HG03571 (cell line): ENCODE data around the gene MPST.
"Not testable (repeated sequence)": the region's sequence is repeated elsewhere in the genome, so short reads cannot be mapped to it uniquely, and the experiment has no call there.

ENCODE experiments used
- ATAC-seq: cut with Tn5 transposase; IDR thresholded peaks from one replicate; pipeline ENCODE4 v1.9.1; 2021; ENCODE audit not compliant: unreplicated experiment

Gene MPST

GRCh38 chr22:37019309-37020191 is at the start of gene MPST, which contains the start of gene TST:
MPST (plus strand) TSS chr22:37019742; CDS start chr22:37019837, 95 bp downstream.
TST (minus strand) TSS chr22:37019447; CDS start chr22:37018732, 715 bp downstream.
- peak; percentile 73 for ATAC-seq

DNA sequence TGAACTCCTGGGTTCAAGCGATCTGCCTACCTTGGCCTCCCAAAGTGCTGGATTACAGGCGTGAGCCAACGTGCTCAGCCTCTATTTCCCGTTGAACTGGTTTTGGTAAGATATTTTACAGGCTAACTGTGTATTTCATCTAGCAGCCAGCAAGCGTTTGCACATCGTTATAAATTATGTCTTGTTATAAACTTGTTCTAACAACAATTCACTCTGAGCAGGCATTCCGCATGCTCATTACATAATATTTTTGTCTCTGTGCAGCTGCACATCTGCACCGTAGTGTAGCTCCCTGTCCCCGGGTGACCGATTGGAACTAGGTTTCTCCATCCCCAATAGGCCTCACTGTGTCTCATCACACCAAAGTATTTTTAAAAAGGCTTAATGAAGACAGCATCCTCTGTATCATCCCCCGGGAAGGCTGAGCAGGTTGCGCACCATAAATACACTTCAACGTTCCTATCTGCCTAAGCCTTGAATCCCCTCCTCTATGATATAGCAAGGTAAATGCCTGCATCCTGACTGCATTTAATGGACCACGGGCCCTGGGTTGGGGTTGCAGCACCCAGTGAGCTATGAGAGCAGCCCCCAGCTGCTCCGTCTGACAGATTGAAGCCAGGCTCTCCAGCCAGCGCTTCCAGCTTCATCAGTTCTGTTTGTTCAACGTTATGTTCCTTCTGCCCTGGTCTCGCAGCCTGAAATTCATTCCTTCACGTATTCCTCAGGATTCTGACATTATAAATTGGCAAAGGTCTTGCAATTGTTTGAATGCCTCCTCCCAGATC is 48.0 kb upstream of the MPST start:
- no peak for ATAC-seq

- ATAC-seq: no peak
Observed at GRCh38 chr22:36976606-36977005, 42.9 kb upstream of the MPST start.

GRCh38 chr22:36977401-36977861 is 42.1 kb upstream of the MPST start:
- ATAC-seq: no peak

- ATAC-seq: no peak
Observed at GRCh38 chr22:36977947-36978660, 41.4 kb upstream of the MPST start.

- no peak for ATAC-seq
Observed at GRCh38 chr22:36979016-36979910, 40.3 kb upstream of the MPST start.

GRCh38 chr22:36981247-36981775 is 38.2 kb upstream of the MPST start:
- no peak for ATAC-seq

DNA sequence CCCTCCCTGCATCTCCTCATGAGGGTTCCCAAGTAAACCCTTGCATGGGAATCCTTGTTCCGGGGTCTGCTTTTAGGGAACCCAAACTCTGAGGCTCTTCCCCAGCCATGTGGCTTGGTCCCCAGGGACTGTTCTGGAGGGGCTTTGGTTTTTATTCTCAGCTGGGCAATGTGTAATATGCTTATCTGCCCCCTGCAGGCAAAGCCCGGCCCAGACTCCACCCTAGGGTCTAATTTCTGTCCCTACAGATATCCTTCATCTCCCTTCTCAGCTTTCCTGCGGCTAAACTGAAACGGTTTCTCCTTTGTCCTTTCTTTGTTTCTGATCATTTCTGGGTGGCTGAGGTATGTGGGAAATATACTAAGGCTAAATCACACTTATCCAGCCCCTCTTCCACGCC is 37.4 kb upstream of the MPST start:
- no peak for ATAC-seq

DNA sequence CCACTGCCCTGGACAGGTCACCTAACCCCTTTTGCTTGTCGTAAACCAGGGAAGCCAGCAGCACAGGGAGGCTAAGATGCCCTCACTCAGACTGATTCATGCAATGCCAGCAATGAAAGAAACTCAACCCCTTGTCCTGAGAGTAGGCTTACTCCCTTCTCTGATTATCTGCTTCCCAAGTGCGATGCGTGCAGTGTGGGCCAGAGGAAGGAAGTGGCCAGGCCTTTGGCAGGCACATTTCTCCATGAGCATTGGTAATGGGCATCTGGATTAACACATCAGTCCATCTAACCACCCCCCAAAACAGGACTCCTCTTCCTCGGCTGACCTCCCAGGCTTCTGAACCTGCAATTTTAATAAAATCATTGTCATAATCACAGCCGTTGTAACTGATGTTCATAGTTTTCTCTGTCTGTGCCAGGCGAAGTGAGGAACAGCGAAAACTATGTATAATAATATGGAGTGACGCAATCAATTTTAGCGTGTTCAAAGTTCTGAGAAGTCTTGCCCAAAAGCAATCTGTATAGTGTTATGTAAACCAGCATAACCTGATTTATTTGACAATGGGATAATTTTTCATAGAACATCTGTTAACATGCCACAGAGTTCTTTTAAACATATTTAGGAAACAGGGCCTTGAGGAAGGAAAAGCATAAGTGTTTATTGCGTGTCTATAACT is 34.2 kb upstream of the MPST start:
- no peak for ATAC-seq

DNA sequence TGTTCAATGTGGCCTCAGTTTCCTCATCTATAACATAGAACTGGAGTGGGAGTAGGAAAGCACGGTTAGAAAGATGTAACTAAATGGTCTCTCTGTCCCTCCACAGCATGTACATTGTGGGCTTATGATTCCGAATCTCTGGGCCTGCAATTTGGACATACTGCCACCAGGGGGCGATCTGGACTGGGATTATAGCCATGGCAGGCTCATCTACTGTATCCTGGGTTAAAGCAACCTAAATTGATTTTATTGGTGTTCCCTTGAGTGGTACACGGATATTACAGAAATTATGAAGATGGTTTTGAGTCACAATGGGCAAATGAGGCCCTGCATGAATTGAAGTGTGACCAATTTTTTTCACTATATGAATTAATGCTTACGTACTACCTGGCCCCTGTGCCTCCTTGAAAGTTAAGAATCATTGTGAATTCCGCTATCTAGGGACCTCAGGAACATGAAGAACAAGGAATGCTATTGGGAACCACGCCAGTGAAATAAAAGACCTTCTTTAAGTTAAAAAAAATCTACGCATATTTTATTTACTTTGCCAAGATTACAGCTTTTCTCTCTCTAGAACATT is 33.2 kb upstream of the MPST start:
- ATAC-seq: no peak

DNA sequence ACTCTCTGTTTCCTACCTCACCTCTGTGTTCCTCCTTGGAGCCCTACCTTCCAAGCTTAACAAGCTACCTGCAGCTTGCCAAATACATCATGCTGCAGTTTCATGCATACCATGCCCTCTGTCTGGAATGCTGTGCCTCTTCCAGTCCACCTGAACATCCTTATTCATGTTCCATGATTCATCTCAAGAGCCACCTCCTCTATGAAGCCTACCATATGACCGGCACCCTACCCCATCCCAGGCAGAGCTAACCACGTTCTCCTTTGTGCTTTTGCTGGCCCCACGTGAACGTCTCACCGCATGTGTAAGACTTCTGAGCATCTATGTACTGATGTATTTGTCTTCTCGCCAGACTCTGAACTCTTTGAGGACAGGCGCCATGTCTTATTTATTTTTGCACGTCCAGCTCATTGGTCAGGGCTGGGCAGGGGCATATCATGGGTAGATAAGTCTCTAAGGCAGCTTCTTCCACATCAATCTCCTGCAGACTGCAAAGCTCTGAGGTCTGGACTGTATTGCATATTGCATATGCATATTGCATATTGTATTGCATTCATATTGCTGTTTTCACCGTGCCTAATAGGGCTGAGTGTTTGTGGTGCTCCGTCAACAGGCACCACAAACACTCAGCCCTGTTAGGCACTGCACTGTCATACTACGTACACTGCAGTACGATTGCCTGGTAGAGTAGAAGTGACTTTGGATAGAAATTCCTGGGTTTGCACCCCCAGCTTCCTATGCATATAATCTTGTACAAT is 31.3 kb upstream of the MPST start:
- no peak for ATAC-seq

- not testable (repeated sequence) for ATAC-seq
Observed at GRCh38 chr22:36989012-36989411, 30.5 kb upstream of the MPST start.

DNA sequence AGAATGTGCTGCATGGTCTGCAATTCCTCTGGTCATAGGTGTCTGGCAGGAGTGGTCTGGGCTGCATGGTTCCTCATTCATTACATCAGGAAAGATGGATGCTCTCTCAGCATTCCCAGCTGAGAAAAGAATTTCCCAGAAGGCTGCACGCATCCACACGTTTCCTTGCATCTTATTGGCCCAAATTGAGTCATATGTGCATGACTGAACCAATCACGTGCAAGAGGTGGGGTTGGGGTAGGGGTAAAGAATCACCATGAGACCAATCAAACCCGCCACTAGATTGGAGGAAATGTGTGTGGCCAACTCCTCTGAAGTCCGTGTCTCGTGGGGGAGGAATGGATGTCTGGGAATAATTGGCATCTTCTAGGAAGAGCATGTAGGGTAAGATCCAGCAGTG is 29.1 kb upstream of the MPST start:
- ATAC-seq: no peak

- ATAC-seq: no peak
Observed at GRCh38 chr22:36991206-36991605, 28.3 kb upstream of the MPST start.

GRCh38 chr22:36997746-36998145 is 21.8 kb upstream of the MPST start:
- no peak for ATAC-seq

DNA sequence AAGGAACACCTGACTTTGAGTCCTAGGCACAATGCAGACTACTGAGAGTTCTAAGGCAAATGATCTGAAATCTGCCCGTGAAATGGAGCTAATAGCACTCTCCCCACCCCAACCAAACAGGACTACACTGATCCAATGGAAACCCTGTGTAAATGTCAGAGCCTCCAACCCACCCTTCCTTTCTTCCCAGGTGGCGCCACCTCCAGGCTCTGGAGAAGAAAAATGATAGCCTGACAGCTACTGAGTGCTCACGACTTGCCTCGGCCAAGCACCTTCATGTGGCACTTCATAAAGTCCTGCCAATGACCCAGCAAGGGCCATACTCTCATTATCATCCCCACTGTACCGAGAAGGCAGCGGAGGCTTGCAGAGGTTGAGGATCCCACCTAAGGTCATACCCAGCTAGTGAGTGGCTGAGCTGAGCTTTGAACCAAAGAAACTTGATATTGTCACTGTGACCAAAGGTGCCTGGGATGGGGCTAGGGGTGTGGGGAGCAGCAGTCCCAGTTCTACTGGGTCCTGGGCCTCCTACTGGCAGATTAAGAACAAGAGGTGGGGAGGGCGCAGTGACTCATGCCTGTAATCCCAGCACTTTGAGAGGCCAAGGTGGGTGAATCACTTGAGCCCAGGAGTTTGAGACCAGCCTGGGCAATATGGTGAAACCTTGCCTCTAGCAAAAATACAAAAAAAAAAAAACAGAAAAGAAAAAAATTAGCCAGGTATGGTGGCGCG is 20.8 kb upstream of the MPST start:
- no peak for ATAC-seq

DNA sequence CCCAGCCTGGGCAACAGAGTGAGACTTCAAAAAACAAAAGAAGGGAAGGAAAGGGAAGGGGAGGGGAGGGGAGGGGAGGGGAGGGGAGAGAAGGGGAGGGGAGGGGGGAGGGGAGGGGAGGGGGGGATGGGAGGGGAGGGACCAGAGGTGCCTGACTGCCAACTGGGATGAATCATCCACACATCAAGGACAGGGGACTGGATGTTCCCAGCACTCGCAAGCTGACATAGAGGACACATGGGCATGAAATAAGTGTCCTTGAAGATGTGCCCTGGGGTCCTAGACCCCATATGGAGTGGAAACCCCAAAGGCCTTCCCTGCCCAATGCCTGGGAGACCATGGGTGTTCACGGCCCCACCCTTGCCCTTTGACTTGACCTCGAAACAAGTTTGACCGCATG is 20.1 kb upstream of the MPST start:
- ATAC-seq: no peak
